Measurements from ENCODE around the gene TBC1D21. TPM values are rescaled to one million over a fixed set of nuclear protein-coding genes. Genes with fewer than 3 reads are reported as not detected.

TBC1D21 gene
- total and polyA plus RNA-seq, 10 of the 15 experiments (the other 5 are each of a cell fraction or from before 2014, with no cell fraction given): not detected

GRCh38 chr15:73937296-73937695 is 63.9 kb downstream of the TBC1D21 start (continued):
- TF ChIP-seq, protein P1, sequence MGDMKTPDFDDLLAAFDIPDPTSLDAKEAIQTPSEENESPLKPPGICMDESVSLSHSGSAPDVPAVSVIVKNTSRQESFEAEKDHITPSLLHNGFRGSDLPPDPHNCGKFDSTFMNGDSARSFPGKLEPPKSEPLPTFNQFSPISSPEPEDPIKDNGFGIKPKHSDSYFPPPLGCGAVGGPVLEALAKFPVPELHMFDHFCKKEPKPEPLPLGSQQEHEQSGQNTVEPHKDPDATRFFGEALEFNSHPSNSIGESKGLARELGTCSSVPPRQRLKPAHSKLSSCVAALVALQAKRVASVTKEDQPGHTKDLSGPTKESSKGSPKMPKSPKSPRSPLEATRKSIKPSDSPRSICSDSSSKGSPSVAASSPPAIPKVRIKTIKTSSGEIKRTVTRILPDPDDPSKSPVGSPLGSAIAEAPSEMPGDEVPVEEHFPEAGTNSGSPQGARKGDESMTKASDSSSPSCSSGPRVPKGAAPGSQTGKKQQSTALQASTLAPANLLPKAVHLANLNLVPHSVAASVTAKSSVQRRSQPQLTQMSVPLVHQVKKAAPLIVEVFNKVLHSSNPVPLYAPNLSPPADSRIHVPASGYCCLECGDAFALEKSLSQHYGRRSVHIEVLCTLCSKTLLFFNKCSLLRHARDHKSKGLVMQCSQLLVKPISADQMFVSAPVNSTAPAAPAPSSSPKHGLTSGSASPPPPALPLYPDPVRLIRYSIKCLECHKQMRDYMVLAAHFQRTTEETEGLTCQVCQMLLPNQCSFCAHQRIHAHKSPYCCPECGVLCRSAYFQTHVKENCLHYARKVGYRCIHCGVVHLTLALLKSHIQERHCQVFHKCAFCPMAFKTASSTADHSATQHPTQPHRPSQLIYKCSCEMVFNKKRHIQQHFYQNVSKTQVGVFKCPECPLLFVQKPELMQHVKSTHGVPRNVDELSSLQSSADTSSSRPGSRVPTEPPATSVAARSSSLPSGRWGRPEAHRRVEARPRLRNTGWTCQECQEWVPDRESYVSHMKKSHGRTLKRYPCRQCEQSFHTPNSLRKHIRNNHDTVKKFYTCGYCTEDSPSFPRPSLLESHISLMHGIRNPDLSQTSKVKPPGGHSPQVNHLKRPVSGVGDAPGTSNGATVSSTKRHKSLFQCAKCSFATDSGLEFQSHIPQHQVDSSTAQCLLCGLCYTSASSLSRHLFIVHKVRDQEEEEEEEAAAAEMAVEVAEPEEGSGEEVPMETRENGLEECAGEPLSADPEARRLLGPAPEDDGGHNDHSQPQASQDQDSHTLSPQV (IDR thresholded peaks at IDR 0.05): no peak
- TF ChIP-seq, protein P2, sequence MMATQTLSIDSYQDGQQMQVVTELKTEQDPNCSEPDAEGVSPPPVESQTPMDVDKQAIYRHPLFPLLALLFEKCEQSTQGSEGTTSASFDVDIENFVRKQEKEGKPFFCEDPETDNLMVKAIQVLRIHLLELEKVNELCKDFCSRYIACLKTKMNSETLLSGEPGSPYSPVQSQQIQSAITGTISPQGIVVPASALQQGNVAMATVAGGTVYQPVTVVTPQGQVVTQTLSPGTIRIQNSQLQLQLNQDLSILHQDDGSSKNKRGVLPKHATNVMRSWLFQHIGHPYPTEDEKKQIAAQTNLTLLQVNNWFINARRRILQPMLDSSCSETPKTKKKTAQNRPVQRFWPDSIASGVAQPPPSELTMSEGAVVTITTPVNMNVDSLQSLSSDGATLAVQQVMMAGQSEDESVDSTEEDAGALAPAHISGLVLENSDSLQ (IDR thresholded peaks at IDR 0.05): no peak
- TF ChIP-seq JUNB (IDR thresholded peaks at IDR 0.05): no peak

GRCh38 chr15:73937726-73938125 is 64.4 kb downstream of the TBC1D21 start:
- Histone ChIP-seq H4K20me1 (ENCODE audit: control insufficient read depth, insufficient read depth) (no peaks in the 10 kb centered on the region), H3K79me2 (ENCODE audit: control insufficient read depth, insufficient read depth, low read length) (no peaks in the 10 kb centered on the region), H3K36me3 (ENCODE audit: control insufficient read depth in 2 of 2, insufficient read depth in 2 of 2, low read length in 1 of 2) (no peaks in the 10 kb centered on the region), H3K4me1 (ENCODE audit: control insufficient read depth, insufficient read depth, low read length) (no peaks in the 10 kb centered on the region), H3K9ac (ENCODE audit: control insufficient read depth, insufficient read depth, low read length) (no peak overlapping the region), H3K4me2 (ENCODE audit: control insufficient read depth, insufficient read depth) (no peak overlapping the region), H2AFZ (ENCODE audit: control insufficient read depth, low read depth, low read length) (no peak overlapping the region), H3K9me3 (replicated peaks; ENCODE audit: control insufficient read depth, insufficient read depth, low read length) (no peaks in the 10 kb centered on the region), H3K27me3 (replicated peaks in 1 of 2; ENCODE audit: control insufficient read depth in 2 of 2, insufficient read depth in 2 of 2, low read length in 1 of 2) (peaks cover under 1 to 6% of the 10 kb centered on the region in 2 experiments; a peak in 3 of 4 replicates), H3K27ac (ENCODE audit: control insufficient read depth, insufficient read depth) (no peak overlapping the region), H3K4me3 (no peak overlapping the region)
- no TSS peak for BruUV-seq (replicated peaks)
- TF ChIP-seq, protein P3, sequence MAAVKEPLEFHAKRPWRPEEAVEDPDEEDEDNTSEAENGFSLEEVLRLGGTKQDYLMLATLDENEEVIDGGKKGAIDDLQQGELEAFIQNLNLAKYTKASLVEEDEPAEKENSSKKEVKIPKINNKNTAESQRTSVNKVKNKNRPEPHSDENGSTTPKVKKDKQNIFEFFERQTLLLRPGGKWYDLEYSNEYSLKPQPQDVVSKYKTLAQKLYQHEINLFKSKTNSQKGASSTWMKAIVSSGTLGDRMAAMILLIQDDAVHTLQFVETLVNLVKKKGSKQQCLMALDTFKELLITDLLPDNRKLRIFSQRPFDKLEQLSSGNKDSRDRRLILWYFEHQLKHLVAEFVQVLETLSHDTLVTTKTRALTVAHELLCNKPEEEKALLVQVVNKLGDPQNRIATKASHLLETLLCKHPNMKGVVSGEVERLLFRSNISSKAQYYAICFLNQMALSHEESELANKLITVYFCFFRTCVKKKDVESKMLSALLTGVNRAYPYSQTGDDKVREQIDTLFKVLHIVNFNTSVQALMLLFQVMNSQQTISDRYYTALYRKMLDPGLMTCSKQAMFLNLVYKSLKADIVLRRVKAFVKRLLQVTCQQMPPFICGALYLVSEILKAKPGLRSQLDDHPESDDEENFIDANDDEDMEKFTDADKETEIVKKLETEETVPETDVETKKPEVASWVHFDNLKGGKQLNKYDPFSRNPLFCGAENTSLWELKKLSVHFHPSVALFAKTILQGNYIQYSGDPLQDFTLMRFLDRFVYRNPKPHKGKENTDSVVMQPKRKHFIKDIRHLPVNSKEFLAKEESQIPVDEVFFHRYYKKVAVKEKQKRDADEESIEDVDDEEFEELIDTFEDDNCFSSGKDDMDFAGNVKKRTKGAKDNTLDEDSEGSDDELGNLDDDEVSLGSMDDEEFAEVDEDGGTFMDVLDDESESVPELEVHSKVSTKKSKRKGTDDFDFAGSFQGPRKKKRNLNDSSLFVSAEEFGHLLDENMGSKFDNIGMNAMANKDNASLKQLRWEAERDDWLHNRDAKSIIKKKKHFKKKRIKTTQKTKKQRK (IDR thresholded peaks at IDR 0.05; ENCODE audit: low read depth, low read length): no peak
- TF ChIP-seq, protein P4, sequence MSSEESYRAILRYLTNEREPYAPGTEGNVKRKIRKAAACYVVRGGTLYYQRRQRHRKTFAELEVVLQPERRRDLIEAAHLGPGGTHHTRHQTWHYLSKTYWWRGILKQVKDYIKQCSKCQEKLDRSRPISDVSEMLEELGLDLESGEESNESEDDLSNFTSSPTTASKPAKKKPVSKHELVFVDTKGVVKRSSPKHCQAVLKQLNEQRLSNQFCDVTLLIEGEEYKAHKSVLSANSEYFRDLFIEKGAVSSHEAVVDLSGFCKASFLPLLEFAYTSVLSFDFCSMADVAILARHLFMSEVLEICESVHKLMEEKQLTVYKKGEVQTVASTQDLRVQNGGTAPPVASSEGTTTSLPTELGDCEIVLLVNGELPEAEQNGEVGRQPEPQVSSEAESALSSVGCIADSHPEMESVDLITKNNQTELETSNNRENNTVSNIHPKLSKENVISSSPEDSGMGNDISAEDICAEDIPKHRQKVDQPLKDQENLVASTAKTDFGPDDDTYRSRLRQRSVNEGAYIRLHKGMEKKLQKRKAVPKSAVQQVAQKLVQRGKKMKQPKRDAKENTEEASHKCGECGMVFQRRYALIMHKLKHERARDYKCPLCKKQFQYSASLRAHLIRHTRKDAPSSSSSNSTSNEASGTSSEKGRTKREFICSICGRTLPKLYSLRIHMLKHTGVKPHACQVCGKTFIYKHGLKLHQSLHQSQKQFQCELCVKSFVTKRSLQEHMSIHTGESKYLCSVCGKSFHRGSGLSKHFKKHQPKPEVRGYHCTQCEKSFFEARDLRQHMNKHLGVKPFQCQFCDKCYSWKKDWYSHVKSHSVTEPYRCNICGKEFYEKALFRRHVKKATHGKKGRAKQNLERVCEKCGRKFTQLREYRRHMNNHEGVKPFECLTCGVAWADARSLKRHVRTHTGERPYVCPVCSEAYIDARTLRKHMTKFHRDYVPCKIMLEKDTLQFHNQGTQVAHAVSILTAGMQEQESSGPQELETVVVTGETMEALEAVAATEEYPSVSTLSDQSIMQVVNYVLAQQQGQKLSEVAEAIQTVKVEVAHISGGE (CRISPR knock-in tag; IDR thresholded peaks at IDR 0.05): no peak
- TF ChIP-seq FOXK2 (IDR thresholded peaks at IDR 0.05) (no peak), HCFC1 (IDR thresholded peaks at IDR 0.05; ENCODE audit: low read length) (no peak)
- DNase-seq (ENCODE audit: low read depth, low spot score) (no peak), FAIRE-seq (no peak), ATAC-seq (no peak)
- RAD21 ChIA-PET (ENCODE audit: unreplicated experiment): no interaction called here
- SMC1A ChIA-PET (ENCODE audit: uncharacterized antibody, unreplicated experiment): no interaction called here
- in situ Hi-C loops (cut with MboI): no loop called here
- intact Hi-C loops (cut with micrococcal nuclease; ENCODE audit: unreplicated experiment): no loop called here
- CTCF ChIA-PET: interaction anchor here (0.6 kb wide), 1 partner anchor 28 kb away, joined by 7 read pairs; no protein-coding TSS in a partner anchor
- 56% methylated on average over 11 of the region's 11 CpGs for WGBS (ENCODE audit: insufficient coverage, insufficient replicate concordance, low lambda C conversion rate, missing lambda C conversion rate)
- POLR2A ChIA-PET: interaction anchor here (0.6 kb wide), 1 partner anchor 310 kb away, joined by 4 read pairs; no protein-coding TSS in a partner anchor
